HG03571 (cell line): ENCODE data around the gene SMG1.

Source experiments
- ATAC-seq: cut with Tn5 transposase; IDR thresholded peaks from one replicate; pipeline ENCODE4 v1.9.1; 2021; ENCODE audit not compliant: unreplicated experiment

Gene SMG1

GRCh38 chr16:18853694-18854093 is 72.5 kb downstream of the SMG1 start:
- no peak for ATAC-seq

GRCh38 chr16:18852647-18853046 is 73.6 kb downstream of the SMG1 start:
- ATAC-seq, result no peak

GRCh38 chr16:18846416-18846815 is 79.8 kb downstream of the SMG1 start:
- ATAC-seq, result no peak

GRCh38 chr16:18842565-18842964 is 83.6 kb downstream of the SMG1 start:
- no peak for ATAC-seq

GRCh38 chr16:18841833-18842525 is 84.2 kb downstream of the SMG1 start:
- ATAC-seq, result no peak

GRCh38 chr16:18839555-18839954 is 86.7 kb downstream of the SMG1 start:
- ATAC-seq, result no peak

- no peak for ATAC-seq
Observed at GRCh38 chr16:18836702-18837101, 89.5 kb downstream of the SMG1 start.

- no peak for ATAC-seq
Observed at GRCh38 chr16:18834864-18835263, 91.3 kb downstream of the SMG1 start.

GRCh38 chr16:18833707-18834505 is 92.3 kb downstream of the SMG1 start:
- no peak for ATAC-seq

- ATAC-seq, result no peak
Observed at GRCh38 chr16:18832613-18833012, 93.6 kb downstream of the SMG1 start.

GRCh38 chr16:18832006-18832405 is 94.2 kb downstream of the SMG1 start:
- no peak for ATAC-seq

GRCh38 chr16:18829251-18829650 is 97.0 kb downstream of the SMG1 start:
- ATAC-seq, result no peak

GRCh38 chr16:18827890-18828289 is 98.3 kb downstream of the SMG1 start:
- ATAC-seq, result no peak

- ATAC-seq, result no peak
Observed at GRCh38 chr16:18816286-18816685, 109.9 kb downstream of the SMG1 start.

GRCh38 chr16:18811925-18812324 is 114.3 kb downstream of the SMG1 start:
- ATAC-seq, result no peak

- no peak for ATAC-seq
Observed at GRCh38 chr16:18809165-18809564, 117.0 kb downstream of the SMG1 start.

- ATAC-seq, result no peak
Observed at GRCh38 chr16:18805257-18805773, 120.9 kb downstream of the SMG1 start.

GRCh38 chr16:18804540-18804939 is 121.7 kb downstream of the SMG1 start:
- no peak for ATAC-seq

GRCh38 chr16:18803569-18804462 is 122.4 kb downstream of the SMG1 start:
- ATAC-seq, result no peak

- ATAC-seq, result no peak
Observed at GRCh38 chr16:18802767-18803343, 123.4 kb downstream of the SMG1 start.
